GM18519 (cell line): Measurements from ENCODE around the gene DNAI1.

ENCODE experiments used
- ATAC-seq: cut with Tn5 transposase; IDR thresholded peaks from one replicate; pipeline ENCODE4 v1.9.1; 2021; ENCODE audit warnings: mild to moderate bottlenecking, moderate library complexity; ENCODE audit not compliant: unreplicated experiment, low FRiP score

DNAI1 gene

GRCh38 chr9:34508951-34509350, 50.3 kb downstream of the DNAI1 start:
- ATAC-seq: no peak

GRCh38 chr9:34510497-34511468, 52.2 kb downstream of the DNAI1 start:
- ATAC-seq: no peak

DNA sequence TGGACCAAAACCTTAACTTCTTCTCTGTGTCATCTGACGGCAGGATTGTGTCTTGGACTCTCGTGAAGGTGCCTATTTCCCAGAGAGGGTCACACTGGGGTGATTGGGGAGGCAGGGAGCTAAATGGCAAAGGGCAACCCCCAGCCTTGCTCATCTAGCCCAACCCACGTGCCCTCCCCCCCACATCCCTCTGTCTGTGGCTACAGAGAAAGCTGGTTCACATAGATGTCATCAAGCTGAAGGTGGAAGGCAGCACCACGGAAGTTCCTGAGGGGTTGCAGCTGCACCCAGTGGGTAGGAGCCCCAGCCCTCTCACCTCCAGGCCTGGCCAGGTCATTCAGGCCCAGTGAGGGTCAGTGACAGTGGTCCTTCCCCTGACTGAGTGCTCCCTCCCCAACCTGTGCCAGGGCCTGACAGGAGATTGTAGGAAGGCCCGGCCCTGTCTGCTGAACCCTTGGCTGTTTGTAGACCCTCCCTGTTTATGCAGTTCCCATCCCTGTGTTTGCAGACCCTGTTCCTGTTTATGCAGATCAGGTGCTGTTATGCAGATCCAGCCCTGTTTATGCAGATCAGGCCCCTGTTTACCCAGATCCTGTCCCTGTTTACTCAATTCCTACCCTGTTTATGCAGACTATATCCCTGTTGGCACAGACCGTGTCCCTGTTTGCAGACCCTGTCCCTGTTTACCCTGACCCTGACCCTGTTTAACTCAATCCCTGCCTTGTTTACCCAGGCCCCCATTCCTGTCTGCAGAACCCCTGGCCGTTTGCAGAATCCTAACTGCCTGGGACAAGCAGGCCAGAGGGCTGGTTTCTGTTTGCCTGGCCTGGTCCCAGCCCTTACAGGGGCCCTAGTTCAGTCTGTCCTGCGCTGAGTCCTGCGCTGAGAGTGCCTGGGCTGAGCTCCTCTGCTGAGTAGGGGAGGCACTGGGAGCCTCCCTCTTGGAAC, 53.8 kb downstream of the DNAI1 start:
- no peak for ATAC-seq

DNA sequence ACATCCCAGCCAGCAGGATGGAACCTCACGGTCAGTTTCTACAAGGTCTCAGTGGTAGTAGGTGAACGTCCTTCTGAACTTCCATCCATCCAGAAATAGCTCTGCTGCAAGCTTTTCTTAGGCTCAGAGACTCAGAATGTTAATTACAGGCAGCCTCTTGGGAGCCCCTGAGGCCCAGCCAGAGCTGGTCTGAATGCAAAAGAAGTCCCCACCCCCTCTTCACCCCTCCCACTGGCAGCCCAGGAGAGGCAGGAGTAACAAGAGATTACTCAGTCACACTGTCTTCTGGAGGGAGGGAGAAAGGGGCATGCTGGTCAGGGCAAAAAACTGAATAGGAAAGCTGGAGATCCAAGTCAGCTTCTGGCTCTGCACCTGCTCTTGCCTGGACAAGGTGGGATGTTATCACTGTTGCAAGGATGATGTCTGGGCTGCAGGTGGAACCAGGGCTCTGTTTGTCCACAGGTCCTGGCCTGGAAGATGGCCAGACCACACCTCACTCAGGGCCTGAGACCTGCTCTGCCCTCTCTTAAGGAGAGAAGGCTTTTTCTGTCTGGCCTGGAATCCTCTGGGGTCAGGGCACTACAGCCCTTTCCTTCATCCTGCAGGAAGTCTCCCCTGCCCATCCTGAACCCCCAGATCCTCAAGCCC, 55.1 kb downstream of the DNAI1 start:
- ATAC-seq: no peak

GRCh38 chr9:34514401-34514800, 55.8 kb downstream of the DNAI1 start:
- no peak for ATAC-seq

DNA sequence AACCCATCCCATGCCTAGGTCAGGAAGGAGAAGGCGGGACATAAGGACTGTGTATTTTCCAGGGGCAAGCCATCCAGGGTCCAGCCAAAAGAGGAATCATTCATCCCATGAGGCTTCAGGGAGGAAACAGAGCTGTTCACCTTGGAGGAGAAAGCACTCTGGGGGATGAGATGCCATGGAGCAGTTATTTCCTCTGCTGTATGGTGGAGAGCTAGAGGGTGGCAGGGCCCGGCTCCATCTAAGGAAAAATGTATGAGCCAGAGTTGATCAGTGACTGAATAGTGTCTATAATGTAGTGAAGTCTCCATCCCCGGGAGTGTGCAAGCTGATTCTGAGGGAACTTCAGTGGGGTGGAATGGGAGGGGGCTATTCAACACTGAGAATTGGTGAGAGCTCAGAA, 56.2 kb downstream of the DNAI1 start:
- ATAC-seq: no peak

- ATAC-seq: no peak
Measured at GRCh38 chr9:34515959-34516358, 57.4 kb downstream of the DNAI1 start.

GRCh38 chr9:34517185-34517584, 58.6 kb downstream of the DNAI1 start:
- no peak for ATAC-seq

DNA sequence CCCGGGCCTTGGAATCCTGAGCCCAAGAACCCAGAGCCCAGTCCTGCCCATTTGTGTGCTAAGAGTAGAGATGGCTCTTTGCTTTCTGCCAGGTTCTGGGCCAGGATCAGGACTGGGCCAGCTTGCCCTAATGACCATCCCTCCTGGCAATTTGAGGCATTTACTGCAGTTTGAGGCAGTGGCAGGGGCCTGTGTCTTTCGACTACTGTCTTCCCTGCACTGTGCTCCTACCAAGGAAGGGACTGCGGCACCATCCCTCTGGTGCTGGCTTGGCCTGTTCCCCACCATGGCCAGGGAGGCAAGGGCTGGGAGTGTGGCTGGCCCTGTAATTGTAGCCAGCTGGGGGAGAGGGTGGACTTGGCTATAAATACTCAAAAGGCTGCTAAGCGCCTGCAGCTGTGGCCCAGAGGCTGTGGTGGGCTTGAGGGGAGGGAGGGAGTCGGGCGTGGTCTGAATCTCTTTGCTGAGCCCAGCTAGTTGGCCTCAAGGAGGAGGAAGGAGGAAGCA, 59.6 kb downstream of the DNAI1 start:
- ATAC-seq: no peak

GRCh38 chr9:34518896-34519295, 60.3 kb downstream of the DNAI1 start:
- no peak for ATAC-seq

GRCh38 chr9:34519321-34520020, 60.9 kb downstream of the DNAI1 start:
- no peak for ATAC-seq

GRCh38 chr9:34520096-34520495, 61.5 kb downstream of the DNAI1 start:
- no peak for ATAC-seq

- ATAC-seq: no peak
Measured at GRCh38 chr9:34520505-34521385, 62.1 kb downstream of the DNAI1 start.

- no peak for ATAC-seq
Measured at GRCh38 chr9:34521406-34522045, 62.9 kb downstream of the DNAI1 start.

- ATAC-seq: peak; percentile 11
Measured at GRCh38 chr9:34522091-34522887, 63.7 kb downstream of the DNAI1 start.

GRCh38 chr9:34522971-34523797, 64.6 kb downstream of the DNAI1 start, which contains the start of gene ENHO:
TSS of gene ENHO (minus strand) at chr9:34522990. CDS start at chr9:34521695, 1,295 bp downstream.
- peak; percentile 73 for ATAC-seq

DNA sequence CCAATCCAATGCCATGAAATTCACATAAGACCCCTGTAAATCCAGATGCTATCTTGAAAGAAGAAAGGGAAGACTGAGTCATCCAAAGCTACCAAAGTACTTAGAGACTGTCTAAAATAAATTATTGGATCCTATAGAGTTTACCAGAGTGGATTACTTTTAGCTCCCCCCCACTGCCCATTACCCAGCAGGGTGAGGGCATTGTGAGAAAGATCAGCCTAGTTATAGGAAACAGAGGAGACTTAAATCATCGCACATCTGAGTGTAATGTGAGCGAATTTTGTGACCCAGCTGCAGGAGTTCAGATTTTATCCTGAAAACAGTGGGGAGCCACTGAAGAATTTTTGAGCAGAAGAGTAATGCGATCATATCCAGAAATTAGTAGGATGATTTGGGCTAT, 65.7 kb downstream of the DNAI1 start:
- no peak for ATAC-seq
